Neural cell (in vitro differentiated cells): ENCODE data around the gene OR4M2. TPM values are rescaled to one million over a fixed set of nuclear protein-coding genes. Genes with fewer than 3 reads are reported as not detected.

Experiments used
- polyA plus RNA-seq: library from polyadenylated mRNA; depleted of rRNA; stranded (reverse); fragments of >200 nt; gene quantifications from 2 replicates; pipeline ENCODE4 v1.2.3, GENCODE V29; 2014

Gene OR4M2
- polyA plus RNA-seq, 1 donor from 2014 or later: not detected

Other genes starting within 250 kb of the OR4M2 start
- gene POTEB, start 202.8 kb upstream of the OR4M2 start, polyA plus RNA-seq: not detected in 2 replicates